GM19438 (cell line): ENCODE measurements around the gene AARS2.
"Not testable (repeated sequence)": the region's sequence is repeated elsewhere in the genome, so short reads cannot be mapped to it uniquely, and the experiment has no call there.

Source experiments
- ATAC-seq: cut with Tn5 transposase; IDR thresholded peaks from one replicate; pipeline ENCODE4 v1.9.1; 2021; ENCODE audit warnings: low read depth; ENCODE audit not compliant: unreplicated experiment

AARS2 gene

GRCh38 chr6:44312901-44313788 is at the start of gene AARS2:
Gene AARS2, minus strand, starts transcription at chr6:44313347. Its CDS starts 24 bp downstream, at chr6:44313323.
- ATAC-seq: peak; percentile 92

GRCh38 chr6:44361947-44362346 is 48.8 kb upstream of the AARS2 start:
- ATAC-seq: no peak

- no peak for ATAC-seq
Measured at GRCh38 chr6:44359973-44360372, 46.8 kb upstream of the AARS2 start.

- no peak for ATAC-seq
Measured at GRCh38 chr6:44356487-44356886, 43.3 kb upstream of the AARS2 start.

- ATAC-seq: no peak
Measured at GRCh38 chr6:44355640-44356039, 42.5 kb upstream of the AARS2 start.

GRCh38 chr6:44353336-44353735 is 40.2 kb upstream of the AARS2 start:
- no peak for ATAC-seq

GRCh38 chr6:44352259-44352658 is 39.1 kb upstream of the AARS2 start:
- ATAC-seq: no peak

GRCh38 chr6:44350650-44350994 is 37.5 kb upstream of the AARS2 start:
- ATAC-seq: not testable (repeated sequence)

- no peak for ATAC-seq
Measured at GRCh38 chr6:44349904-44350649, 36.9 kb upstream of the AARS2 start.

GRCh38 chr6:44346818-44347217 is 33.7 kb upstream of the AARS2 start:
- ATAC-seq: not testable (repeated sequence)

- ATAC-seq: no peak
Measured at GRCh38 chr6:44342489-44342888, 29.3 kb upstream of the AARS2 start, which contains the start of gene SPATS1. Gene SPATS1, plus strand, starts transcription at chr6:44342650. Its CDS starts 446 bp downstream, at chr6:44343096.

GRCh38 chr6:44342052-44342451 is 28.9 kb upstream of the AARS2 start:
- no peak for ATAC-seq

GRCh38 chr6:44341095-44341890 is 28.1 kb upstream of the AARS2 start:
- no peak for ATAC-seq

GRCh38 chr6:44339763-44340625 is 26.8 kb upstream of the AARS2 start:
- ATAC-seq: no peak

GRCh38 chr6:44339301-44339700 is 26.2 kb upstream of the AARS2 start:
- no peak for ATAC-seq

- no peak for ATAC-seq
Measured at GRCh38 chr6:44338228-44339122, 25.3 kb upstream of the AARS2 start.

GRCh38 chr6:44335631-44336030 is 22.5 kb upstream of the AARS2 start:
- ATAC-seq: no peak

- ATAC-seq: no peak
Measured at GRCh38 chr6:44333942-44334341, 20.8 kb upstream of the AARS2 start.
